ENCODE data around the gene SEMA3E. TPM values are rescaled to one million over a fixed set of nuclear protein-coding genes. Genes with fewer than 3 reads are reported as not detected.

SEMA3E gene
- total RNA-seq, 2 donors from 2014 or later, result 0.07 to 0.59 TPM

DNA sequence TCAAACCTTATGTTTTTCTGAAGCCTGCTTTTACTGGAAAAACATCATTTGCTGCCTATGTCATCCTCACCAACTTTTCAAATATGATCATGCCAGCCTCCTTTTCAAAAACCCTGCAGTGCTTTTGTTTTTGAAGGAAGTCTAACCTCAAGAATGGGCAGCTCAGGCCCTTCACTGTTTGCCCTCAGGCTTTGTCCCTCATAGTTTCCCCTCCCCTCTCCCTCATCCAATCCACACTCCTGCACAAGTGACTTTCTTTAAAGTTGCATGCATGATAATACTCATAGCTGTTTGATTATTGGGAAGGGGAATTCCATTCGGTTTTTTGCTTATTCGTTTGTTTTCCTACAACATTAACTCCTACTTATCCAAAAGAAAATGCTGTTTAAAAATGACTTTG is 219.4 kb downstream of the SEMA3E start:
- no peak for DNase-seq (ENCODE audit: low spot score)
- no peaks in the 10 kb centered on the region for H3K9me3 ChIP-seq
- H3K36me3 ChIP-seq, result no peaks in the 10 kb centered on the region

DNA sequence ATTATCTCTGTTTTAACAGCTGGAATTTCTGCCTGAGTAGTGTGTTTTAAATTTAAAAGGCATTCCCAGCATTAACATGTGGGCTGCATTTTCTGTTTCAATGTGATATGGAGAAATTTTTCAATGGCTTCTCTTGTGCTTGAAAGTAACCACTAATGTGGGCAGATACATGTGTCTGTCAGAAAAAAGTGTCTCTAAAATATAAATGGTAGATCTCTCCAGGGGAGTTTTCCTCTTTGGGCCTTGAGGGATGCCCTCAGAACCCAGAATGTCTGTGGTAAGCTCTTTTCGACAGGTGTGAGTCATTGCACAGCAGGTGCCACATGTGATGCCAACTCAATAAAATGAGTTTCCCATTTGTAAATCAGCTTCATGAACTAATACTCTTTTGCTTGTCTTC is 221.1 kb downstream of the SEMA3E start:
- Histone ChIP-seq H3K4me1 (no peaks in the 10 kb centered on the region), H3K9me3 (no peaks in the 10 kb centered on the region), H3K27me3 (no peaks in the 10 kb centered on the region), H3K27ac (no peak overlapping the region), H3K36me3 (no peaks in the 10 kb centered on the region), H3K4me3 (no peak overlapping the region)
- DNase-seq (ENCODE audit: low spot score), result no peak
- TF ChIP-seq, protein P1, sequence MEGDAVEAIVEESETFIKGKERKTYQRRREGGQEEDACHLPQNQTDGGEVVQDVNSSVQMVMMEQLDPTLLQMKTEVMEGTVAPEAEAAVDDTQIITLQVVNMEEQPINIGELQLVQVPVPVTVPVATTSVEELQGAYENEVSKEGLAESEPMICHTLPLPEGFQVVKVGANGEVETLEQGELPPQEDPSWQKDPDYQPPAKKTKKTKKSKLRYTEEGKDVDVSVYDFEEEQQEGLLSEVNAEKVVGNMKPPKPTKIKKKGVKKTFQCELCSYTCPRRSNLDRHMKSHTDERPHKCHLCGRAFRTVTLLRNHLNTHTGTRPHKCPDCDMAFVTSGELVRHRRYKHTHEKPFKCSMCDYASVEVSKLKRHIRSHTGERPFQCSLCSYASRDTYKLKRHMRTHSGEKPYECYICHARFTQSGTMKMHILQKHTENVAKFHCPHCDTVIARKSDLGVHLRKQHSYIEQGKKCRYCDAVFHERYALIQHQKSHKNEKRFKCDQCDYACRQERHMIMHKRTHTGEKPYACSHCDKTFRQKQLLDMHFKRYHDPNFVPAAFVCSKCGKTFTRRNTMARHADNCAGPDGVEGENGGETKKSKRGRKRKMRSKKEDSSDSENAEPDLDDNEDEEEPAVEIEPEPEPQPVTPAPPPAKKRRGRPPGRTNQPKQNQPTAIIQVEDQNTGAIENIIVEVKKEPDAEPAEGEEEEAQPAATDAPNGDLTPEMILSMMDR (IDR thresholded peaks at IDR 0.05), result no peak

More for the DNA sequence above, 219.4 kb downstream of the SEMA3E start:
- TF ChIP-seq, protein P1 (IDR thresholded peaks at IDR 0.05), result no peak
- Histone ChIP-seq H3K27ac (no peak overlapping the region), H3K4me1 (no peaks in the 10 kb centered on the region), H3K4me3 (no peak overlapping the region), H3K27me3 (no peaks in the 10 kb centered on the region)

DNA sequence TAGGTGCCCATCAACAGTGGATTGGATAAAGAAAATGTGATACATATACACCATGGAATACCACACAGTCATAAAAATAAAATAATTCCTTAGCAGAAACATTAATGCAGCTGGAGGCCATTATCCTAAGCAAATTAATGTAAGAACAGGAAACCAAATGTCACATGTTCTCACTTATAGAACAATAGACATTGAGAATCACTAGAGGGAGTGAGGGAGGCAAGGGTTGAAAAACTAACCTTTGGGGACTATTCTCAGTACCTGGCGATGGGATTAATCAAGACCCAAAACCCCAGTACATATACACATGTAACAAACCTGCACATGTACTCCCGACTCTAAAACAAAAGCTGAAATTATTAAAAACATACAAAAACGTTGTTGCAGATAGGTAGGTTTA is 222.6 kb downstream of the SEMA3E start:
- H3K36me3 ChIP-seq, result no peaks in the 10 kb centered on the region
- no peaks in the 10 kb centered on the region for H3K4me1 ChIP-seq
- H3K27ac ChIP-seq, result no peak overlapping the region
- TF ChIP-seq, protein P1 (IDR thresholded peaks at IDR 0.05), result no peak
- DNase-seq (ENCODE audit: low spot score), result no peak
- no peak overlapping the region for H3K4me3 ChIP-seq
- no peaks in the 10 kb centered on the region for H3K27me3 ChIP-seq
- H3K9me3 ChIP-seq, result no peaks in the 10 kb centered on the region

DNA sequence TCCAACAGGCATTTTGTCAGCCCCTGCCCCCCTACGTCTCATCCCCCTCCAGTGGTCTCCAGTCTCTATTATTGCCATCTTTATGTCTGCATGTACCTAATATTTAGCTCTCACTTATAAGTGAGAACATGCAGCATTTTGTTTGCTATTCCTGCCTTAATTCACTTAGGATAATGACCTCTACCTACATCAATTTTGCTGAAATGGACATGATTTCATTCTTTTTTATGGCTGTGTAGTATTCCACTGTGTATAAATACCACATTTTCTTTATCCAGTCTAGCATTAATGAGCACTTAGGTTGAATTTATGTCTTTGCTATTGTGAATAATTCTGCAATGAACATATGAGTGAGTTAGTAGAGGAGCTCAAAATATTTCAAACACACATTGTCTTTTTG is 229.9 kb downstream of the SEMA3E start:
- no peaks in the 10 kb centered on the region for H3K4me1 ChIP-seq
- H3K27ac ChIP-seq, result no peak overlapping the region
- TF ChIP-seq, protein P1 (IDR thresholded peaks at IDR 0.05), result no peak
- H3K4me3 ChIP-seq, result no peak overlapping the region
- H3K36me3 ChIP-seq, result no peaks in the 10 kb centered on the region
- H3K27me3 ChIP-seq, result no peaks in the 10 kb centered on the region
- DNase-seq (ENCODE audit: low spot score), result no peak
- no peaks in the 10 kb centered on the region for H3K9me3 ChIP-seq

DNA sequence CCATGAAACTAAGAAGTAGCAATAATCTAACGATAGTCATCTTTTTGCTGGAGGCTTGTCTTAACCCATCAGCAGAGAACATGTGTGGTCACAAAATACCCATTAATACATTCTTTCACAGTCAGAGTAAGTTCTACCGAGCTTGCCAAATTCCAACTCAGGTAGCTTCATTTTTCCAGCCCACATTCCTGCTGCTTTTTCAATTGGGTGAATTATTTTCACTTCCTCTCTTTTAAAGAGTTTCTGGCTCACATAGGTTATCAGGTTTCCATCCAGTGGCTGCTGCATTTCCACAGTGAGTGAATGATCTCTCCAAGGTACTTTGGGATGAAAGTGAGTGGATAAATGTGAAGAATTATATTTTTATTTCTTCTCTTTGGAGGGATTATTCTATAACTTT is 233.1 kb downstream of the SEMA3E start:
- no peak overlapping the region for H3K27ac ChIP-seq
- H3K4me3 ChIP-seq, result no peak overlapping the region
- H3K36me3 ChIP-seq, result no peaks in the 10 kb centered on the region
- no peaks in the 10 kb centered on the region for H3K27me3 ChIP-seq
- no peak for DNase-seq (ENCODE audit: low spot score)
- H3K4me1 ChIP-seq, result no peaks in the 10 kb centered on the region
- no peaks in the 10 kb centered on the region for H3K9me3 ChIP-seq
- TF ChIP-seq, protein P1 (IDR thresholded peaks at IDR 0.05), result no peak

DNA sequence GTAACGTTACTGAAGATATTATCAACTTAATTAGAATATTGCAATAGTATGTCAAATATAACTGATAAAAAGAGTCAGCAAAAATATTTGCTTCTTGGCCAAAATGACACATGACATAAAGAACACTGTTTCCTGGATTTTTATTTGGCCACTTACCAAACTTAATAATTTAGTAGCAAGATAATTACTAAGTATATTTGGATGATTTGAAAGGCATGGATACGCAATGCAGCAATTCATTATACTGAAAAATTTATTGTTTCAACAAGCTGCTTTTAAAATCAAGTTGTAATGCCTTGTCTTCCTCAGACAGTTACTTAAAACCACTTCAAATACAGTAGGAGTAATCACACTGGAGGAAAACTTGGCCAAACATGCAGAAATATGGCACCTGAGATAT is 234.0 kb downstream of the SEMA3E start:
- H3K27ac ChIP-seq, result no peak overlapping the region
- DNase-seq (ENCODE audit: low spot score), result no peak
- no peaks in the 10 kb centered on the region for H3K9me3 ChIP-seq
- TF ChIP-seq, protein P1 (IDR thresholded peaks at IDR 0.05), result no peak
- H3K4me3 ChIP-seq, result no peak overlapping the region
- H3K4me1 ChIP-seq, result no peaks in the 10 kb centered on the region
- no peaks in the 10 kb centered on the region for H3K36me3 ChIP-seq
- no peaks in the 10 kb centered on the region for H3K27me3 ChIP-seq

Measured in right atrium auricular region (tissue), 2 donors.